Activated CD4-positive, alpha-beta T cell treated with anti-CD3 and anti-CD28 coated beads for 36 hours (primary cell): Measurements from ENCODE around the gene C1orf141. TPM values are rescaled to one million over a fixed set of nuclear protein-coding genes. Genes with fewer than 3 reads are reported as not detected.
"Not testable (repeated sequence)": the region's sequence is repeated elsewhere in the genome, so short reads cannot be mapped to it uniquely, and the experiment has no call there.

Experiments
- ATAC-seq: fragments of 200-7000 bp; cut with Tn5 transposase; one replicate; pipeline ENCODE4 v1.10.0; 2021; ENCODE audit warnings: mild to moderate bottlenecking, moderate library complexity
- CTCF ChIA-PET: fragments of 350-600 bp; sonication (Branson Sonifier 250); formaldehyde crosslinking; loops from one replicate; lab custom pipeline; 2021; ENCODE audit warnings: antibody characterized with exemption; lab: Charles Lee
- POLR2A ChIA-PET: fragments of 350-600 bp; sonication (Branson Sonifier 250); formaldehyde crosslinking; loops from one replicate; lab custom pipeline; 2021; ENCODE audit warnings: antibody characterized with exemption, inconsistent platforms; lab: Charles Lee
- DNase-seq: peaks from one replicate; pipeline ENCODE4 v3.0.0-alpha.2; 2020
- H3K27ac Mint-ChIP-seq: one replicate; pipeline ENCODE4 v1.8.0; 2021; ENCODE audit warnings: mixed read lengths
- H3K27me3 Mint-ChIP-seq: one replicate; pipeline ENCODE4 v1.8.0; 2021; ENCODE audit warnings: mixed read lengths
- H3K36me3 Mint-ChIP-seq: one replicate; pipeline ENCODE4 v1.8.0; 2021; ENCODE audit warnings: low read depth, mixed read lengths
- H3K4me1 Mint-ChIP-seq: one replicate; pipeline ENCODE4 v1.8.0; 2021; ENCODE audit warnings: mixed read lengths
- H3K4me3 Mint-ChIP-seq: one replicate; pipeline ENCODE4 v1.8.0; 2021; ENCODE audit warnings: mild to moderate bottlenecking, moderate library complexity, mixed read lengths
- H3K9me3 Mint-ChIP-seq: one replicate; pipeline ENCODE4 v1.8.0; 2021; ENCODE audit warnings: low read depth, mixed read lengths
- intact Hi-C, 2 experiments: fragments of 100-400 bp; cut with DNase I in 1 of 2; cut with micrococcal nuclease in 1 of 2; formaldehyde crosslinking; loops; one replicate each; pipeline versions ENCODE4 v1.14.2 to v1.15.1; 2022 to 2024; cut with DNase I, micrococcal nuclease
- total RNA-seq, 2 experiments: library from RNA; stranded (reverse); gene quantifications; one replicate each; pipeline ENCODE4 v1.2.3, GENCODE V29; 2021

The C1orf141 gene
- total RNA-seq, 2 experiments from 2014 or later, result 0.11 TPM; not detected in 1

- intact Hi-C loops, result loop anchor here in 1 of 2 experiments (1.0 kb wide), 1 partner anchor 25 kb away; no protein-coding TSS in a partner anchor
- H3K9me3 Mint-ChIP-seq, result peaks cover 4% of the 10 kb centered on the region
- ATAC-seq, result peak; percentile 76
- ChIA-PET CTCF (interaction anchor here (0.7 to 5.9 kb wide), 4 partner anchors 9 to 134 kb away, joined by 3 to 55 read pairs (median 4); no protein-coding TSS in a partner anchor), POLR2A (interaction anchor here (0.6 to 2.5 kb wide), 3 partner anchors 24 to 168 kb away, joined by 3 to 6 read pairs (median 3); no protein-coding TSS in a partner anchor)
- peak; percentile 71 for DNase-seq
- H3K4me3 Mint-ChIP-seq, result peak within 1 kb of the TSS; percentile 72
- peaks cover 15% of the 10 kb centered on the region for H3K36me3 Mint-ChIP-seq
- H3K27me3 Mint-ChIP-seq, result peaks cover 1% of the 10 kb centered on the region
- peaks cover 70% of the 10 kb centered on the region for H3K4me1 Mint-ChIP-seq
- H3K27ac Mint-ChIP-seq, result peak within 1 kb of the TSS; percentile 85
Measured at GRCh38 chr1:67166196-67166595, 31.4 kb upstream of the C1orf141 start, which contains the start of gene IL23R. Gene IL23R (plus strand): TSS chr1:67166454. CDS start chr1:67168121, 1,667 bp downstream.

GRCh38 chr1:67165468-67166041 is 30.8 kb upstream of the C1orf141 start:
- intact Hi-C loops, result loop anchor here in 1 of 2 experiments (1.0 kb wide), 1 partner anchor 26 kb away; no protein-coding TSS in a partner anchor
- H3K27ac Mint-ChIP-seq, result peak overlapping the region; percentile 85
- ChIA-PET CTCF (interaction anchor here (5.9 kb wide), 1 partner anchor 47 kb away, joined by 55 read pairs; no protein-coding TSS in a partner anchor), POLR2A (interaction anchor here (0.6 to 2.5 kb wide), 3 partner anchors 25 to 168 kb away, joined by 3 to 6 read pairs (median 3); no protein-coding TSS in a partner anchor)
- ATAC-seq (no peak), DNase-seq (no peak)
- peaks cover 13% of the 10 kb centered on the region for H3K36me3 Mint-ChIP-seq
- peaks cover 4% of the 10 kb centered on the region for H3K9me3 Mint-ChIP-seq
- no peak overlapping the region for H3K4me3 Mint-ChIP-seq
- H3K4me1 Mint-ChIP-seq, result peaks cover 68% of the 10 kb centered on the region
- H3K27me3 Mint-ChIP-seq, result peaks cover 1% of the 10 kb centered on the region

- H3K9me3 Mint-ChIP-seq, result peaks cover 6% of the 10 kb centered on the region
- H3K4me1 Mint-ChIP-seq, result peaks cover 66% of the 10 kb centered on the region
- peak overlapping the region; percentile 90 for H3K27ac Mint-ChIP-seq
- peak overlapping the region; percentile 59 for H3K4me3 Mint-ChIP-seq
- intact Hi-C loops, result loop anchor here (1.0 to 5.0 kb wide), 4 partner anchors 8 to 376 kb away; no protein-coding TSS in a partner anchor
- peak; percentile 73 for ATAC-seq
- H3K27me3 Mint-ChIP-seq, result peaks cover 1% of the 10 kb centered on the region
- CTCF ChIA-PET, result interaction anchor here (0.7 to 5.5 kb wide), 10 partner anchors 8 to 177 kb away, joined by 3 to 37 read pairs (median 4); no protein-coding TSS in a partner anchor
- POLR2A ChIA-PET, result interaction anchor here (0.6 to 1.2 kb wide), 6 partner anchors 9 to 522 kb away, joined by 3 to 7 read pairs (median 4); partner anchors contain the start of gene GADD45A
- peak; percentile 71 for DNase-seq
- H3K36me3 Mint-ChIP-seq, result peaks cover 6% of the 10 kb centered on the region
Measured at GRCh38 chr1:67162954-67163353, 28.2 kb upstream of the C1orf141 start.

GRCh38 chr1:67159233-67159632 is 24.5 kb upstream of the C1orf141 start:
- peaks cover 4% of the 10 kb centered on the region for H3K27me3 Mint-ChIP-seq
- H3K36me3 Mint-ChIP-seq, result no peaks in the 10 kb centered on the region
- intact Hi-C loops, result loop anchor here (1.0 to 5.0 kb wide), 6 partner anchors 12 to 876 kb away; no protein-coding TSS in a partner anchor
- peak overlapping the region; percentile 6 for H3K4me3 Mint-ChIP-seq
- ChIA-PET POLR2A (no interaction called here), CTCF (no interaction called here)
- peak; percentile 68 for DNase-seq
- peaks cover 41% of the 10 kb centered on the region for H3K4me1 Mint-ChIP-seq
- peaks cover 2% of the 10 kb centered on the region for H3K9me3 Mint-ChIP-seq
- peak; percentile 67 for ATAC-seq
- peak overlapping the region; percentile 87 for H3K27ac Mint-ChIP-seq

GRCh38 chr1:67158401-67158800 is 23.6 kb upstream of the C1orf141 start:
- Mint-ChIP-seq H3K27me3 (peaks cover 8% of the 10 kb centered on the region), H3K9me3 (peaks cover 2% of the 10 kb centered on the region), H3K4me1 (peaks cover 33% of the 10 kb centered on the region), H3K36me3 (no peaks in the 10 kb centered on the region), H3K27ac (no peak overlapping the region), H3K4me3 (no peak overlapping the region)
- ChIA-PET POLR2A (interaction anchor here (0.8 kb wide), 1 partner anchor 13 kb away, joined by 3 read pairs; no protein-coding TSS in a partner anchor), CTCF (interaction anchor here (0.6 to 1.3 kb wide), 2 partner anchors 9 to 56 kb away, joined by 3 read pairs; no protein-coding TSS in a partner anchor)
- intact Hi-C loops, result loop anchor here (2.0 to 5.0 kb wide), 3 partner anchors 34 to 876 kb away; no protein-coding TSS in a partner anchor
- ATAC-seq (no peak), DNase-seq (peak; percentile 53)

GRCh38 chr1:67150931-67151330 is 16.2 kb upstream of the C1orf141 start:
- DNase-seq (no peak), ATAC-seq (no peak)
- Mint-ChIP-seq H3K9me3 (no peaks in the 10 kb centered on the region), H3K4me3 (no peak overlapping the region), H3K36me3 (no peaks in the 10 kb centered on the region), H3K4me1 (peaks cover 26% of the 10 kb centered on the region), H3K27me3 (peaks cover 20% of the 10 kb centered on the region), H3K27ac (no peak overlapping the region)
- intact Hi-C loops, result no loop called here
- ChIA-PET CTCF (interaction anchor here (0.7 to 7.7 kb wide), 6 partner anchors 10 to 1529 kb away, joined by 3 to 153 read pairs (median 4); partner anchors contain the start of gene C1orf141), POLR2A (interaction anchor here (0.6 kb wide), 2 partner anchors 13 to 97 kb away, joined by 3 to 6 read pairs; no protein-coding TSS in a partner anchor)

GRCh38 chr1:67149179-67149770 is 14.5 kb upstream of the C1orf141 start:
- Mint-ChIP-seq H3K4me1 (peaks cover 34% of the 10 kb centered on the region), H3K9me3 (no peaks in the 10 kb centered on the region), H3K27ac (peak overlapping the region; percentile 64), H3K4me3 (no peak overlapping the region), H3K36me3 (no peaks in the 10 kb centered on the region), H3K27me3 (peaks cover 16% of the 10 kb centered on the region)
- peak; percentile 78 for DNase-seq
- ATAC-seq, result peak; percentile 90
- CTCF ChIA-PET, result interaction anchor here (0.6 to 7.7 kb wide), 36 partner anchors 9 to 514 kb away, joined by 3 to 153 read pairs (median 4); partner anchors contain the start of genes C1orf141, DNAI4, MIER1 and SLC35D1
- intact Hi-C loops, result loop anchor here (1.0 to 10.0 kb wide), 4 partner anchors 97 to 384 kb away; partner anchors contain the start of gene SLC35D1 (in 2 of the 2)
- POLR2A ChIA-PET, result interaction anchor here (1.2 kb wide), 1 partner anchor 20 kb away, joined by 3 read pairs; no protein-coding TSS in a partner anchor

GRCh38 chr1:67148516-67149178 is 13.9 kb upstream of the C1orf141 start:
- intact Hi-C loops, result loop anchor here (1.0 to 10.0 kb wide), 4 partner anchors 96 to 383 kb away; partner anchors contain the start of gene SLC35D1 (in 2 of the 2)
- ChIA-PET CTCF (interaction anchor here (0.7 to 7.7 kb wide), 35 partner anchors 10 to 828 kb away, joined by 3 to 153 read pairs (median 5); partner anchors contain the start of genes C1orf141, DNAI4, MIER1 and SLC35D1), POLR2A (interaction anchor here (1.2 kb wide), 1 partner anchor 21 kb away, joined by 3 read pairs; no protein-coding TSS in a partner anchor)
- Mint-ChIP-seq H3K27me3 (peaks cover 13% of the 10 kb centered on the region), H3K36me3 (no peaks in the 10 kb centered on the region), H3K4me1 (peaks cover 39% of the 10 kb centered on the region), H3K27ac (peak overlapping the region; percentile 64), H3K9me3 (no peaks in the 10 kb centered on the region), H3K4me3 (no peak overlapping the region)
- no peak for DNase-seq
- ATAC-seq, result peak; percentile 23

GRCh38 chr1:67147973-67148372 is 13.2 kb upstream of the C1orf141 start:
- POLR2A ChIA-PET, result interaction anchor here (0.7 kb wide), 1 partner anchor 14 kb away, joined by 3 read pairs; no protein-coding TSS in a partner anchor
- not testable (repeated sequence) for H3K9me3 Mint-ChIP-seq, H3K4me3 Mint-ChIP-seq, ATAC-seq, H3K27me3 Mint-ChIP-seq, H3K27ac Mint-ChIP-seq, H3K36me3 Mint-ChIP-seq, DNase-seq
- CTCF ChIA-PET, result interaction anchor here (0.7 to 7.7 kb wide), 21 partner anchors 12 to 827 kb away, joined by 3 to 153 read pairs (median 5); partner anchors contain the start of genes C1orf141 and SLC35D1
- peaks cover 45% of the 10 kb centered on the region for H3K4me1 Mint-ChIP-seq
- intact Hi-C loops, result loop anchor here (5.0 to 10.0 kb wide), 2 partner anchors 96 to 357 kb away; partner anchors contain the start of gene SLC35D1 (in 2 of the 2)

GRCh38 chr1:67146539-67146938 is 11.8 kb upstream of the C1orf141 start:
- POLR2A ChIA-PET, result interaction anchor here (0.6 kb wide), 1 partner anchor 66 kb away, joined by 7 read pairs; no protein-coding TSS in a partner anchor
- no peak overlapping the region for H3K27ac Mint-ChIP-seq
- intact Hi-C loops, result loop anchor here (5.0 to 10.0 kb wide), 2 partner anchors 94 to 358 kb away; partner anchors contain the start of gene SLC35D1 (in 2 of the 2)

More at GRCh38 chr1:67146539-67146938, 11.8 kb upstream of the C1orf141 start:
- Mint-ChIP-seq H3K4me1 (peaks cover 52% of the 10 kb centered on the region), H3K4me3 (no peak overlapping the region), H3K36me3 (no peaks in the 10 kb centered on the region), H3K27me3 (peaks cover 2% of the 10 kb centered on the region), H3K9me3 (no peaks in the 10 kb centered on the region)
- DNase-seq (no peak), ATAC-seq (no peak)
- CTCF ChIA-PET, result interaction anchor here (1.7 to 7.7 kb wide), 4 partner anchors 10 to 151 kb away, joined by 6 to 153 read pairs (median 24); partner anchors contain the start of gene C1orf141
